Panc1 (cell line): ENCODE data around the gene R3HDM4.

ENCODE experiments used
- CTCF ChIP-seq: fragments of 450-650 bp; IDR thresholded peaks from 2 replicates; pipeline ENCODE4 v1.5.1; 2017; ENCODE audit warnings: mild to moderate bottlenecking
- POLR2AphosphoS5 ChIP-seq: IDR thresholded peaks from 2 replicates; pipeline ENCODE4 v1.6.1; 2012; ENCODE audit warnings: mild to moderate bottlenecking, low read depth, low read length, moderate library complexity
- TCF7L2 ChIP-seq: IDR thresholded peaks from 2 replicates; pipeline ENCODE4 v1.6.1; 2011; ENCODE audit warnings: mild to moderate bottlenecking, low read depth, low read length, inconsistent platforms
- TF ChIP-seq, protein P1 (sequence below), 2 experiments: IDR thresholded peaks; 2 replicates each; pipeline ENCODE4 v1.6.1; 2011 to 2012; ENCODE audit warnings: low read depth in 2 of 2, control low read depth in 1 of 2, low read length in 1 of 2, mild to moderate bottlenecking in 1 of 2, moderate library complexity in 1 of 2; ENCODE audit not compliant: insufficient read depth in 1 of 2

- TF ChIP-seq CTCF = no peak
- no peak for TF ChIP-seq POLR2AphosphoS5
- TF ChIP-seq, protein P1, sequence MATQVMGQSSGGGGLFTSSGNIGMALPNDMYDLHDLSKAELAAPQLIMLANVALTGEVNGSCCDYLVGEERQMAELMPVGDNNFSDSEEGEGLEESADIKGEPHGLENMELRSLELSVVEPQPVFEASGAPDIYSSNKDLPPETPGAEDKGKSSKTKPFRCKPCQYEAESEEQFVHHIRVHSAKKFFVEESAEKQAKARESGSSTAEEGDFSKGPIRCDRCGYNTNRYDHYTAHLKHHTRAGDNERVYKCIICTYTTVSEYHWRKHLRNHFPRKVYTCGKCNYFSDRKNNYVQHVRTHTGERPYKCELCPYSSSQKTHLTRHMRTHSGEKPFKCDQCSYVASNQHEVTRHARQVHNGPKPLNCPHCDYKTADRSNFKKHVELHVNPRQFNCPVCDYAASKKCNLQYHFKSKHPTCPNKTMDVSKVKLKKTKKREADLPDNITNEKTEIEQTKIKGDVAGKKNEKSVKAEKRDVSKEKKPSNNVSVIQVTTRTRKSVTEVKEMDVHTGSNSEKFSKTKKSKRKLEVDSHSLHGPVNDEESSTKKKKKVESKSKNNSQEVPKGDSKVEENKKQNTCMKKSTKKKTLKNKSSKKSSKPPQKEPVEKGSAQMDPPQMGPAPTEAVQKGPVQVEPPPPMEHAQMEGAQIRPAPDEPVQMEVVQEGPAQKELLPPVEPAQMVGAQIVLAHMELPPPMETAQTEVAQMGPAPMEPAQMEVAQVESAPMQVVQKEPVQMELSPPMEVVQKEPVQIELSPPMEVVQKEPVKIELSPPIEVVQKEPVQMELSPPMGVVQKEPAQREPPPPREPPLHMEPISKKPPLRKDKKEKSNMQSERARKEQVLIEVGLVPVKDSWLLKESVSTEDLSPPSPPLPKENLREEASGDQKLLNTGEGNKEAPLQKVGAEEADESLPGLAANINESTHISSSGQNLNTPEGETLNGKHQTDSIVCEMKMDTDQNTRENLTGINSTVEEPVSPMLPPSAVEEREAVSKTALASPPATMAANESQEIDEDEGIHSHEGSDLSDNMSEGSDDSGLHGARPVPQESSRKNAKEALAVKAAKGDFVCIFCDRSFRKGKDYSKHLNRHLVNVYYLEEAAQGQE (IDR thresholded peaks at IDR 0.05; ENCODE audit: insufficient read depth in 1 of 2, low read depth in 2 of 2, low read length in 1 of 2) = no peak
- no peak for TF ChIP-seq TCF7L2
Measured at GRCh38 chr19:873561-874041, 39.4 kb downstream of the R3HDM4 start.
